K562 (cell line): ENCODE measurements around the gene PCDHGB2. TPM values are rescaled to one million over a fixed set of nuclear protein-coding genes. Genes with fewer than 3 reads are reported as not detected.

Source experiments
- C11orf30 ChIP-seq: fragments of 450-650 bp; IDR thresholded peaks from 2 replicates; pipeline ENCODE4 v1.6.1; 2016; ENCODE audit warnings: low read depth, mild to moderate bottlenecking
- CREB3L1 ChIP-seq: fragments of 450-650 bp; IDR thresholded peaks from 2 replicates; pipeline ENCODE4 v1.6.1; 2014; ENCODE audit warnings: low read depth, mild to moderate bottlenecking, moderate library complexity, borderline replicate concordance
- EP300 ChIP-seq: IDR thresholded peaks from 2 replicates; pipeline ENCODE4 v1.6.1; 2012; ENCODE audit warnings: low read length, improper control_type of control experiment
- JUNB ChIP-seq: fragments of 450-650 bp; formaldehyde crosslinking; conservative IDR thresholded peaks from 2 replicates; pipeline ENCODE4 v1.4.0; 2020; ENCODE audit warnings: mild to moderate bottlenecking
- KLF1 ChIP-seq: fragments of 450-650 bp; IDR thresholded peaks from 2 replicates; pipeline ENCODE4 v1.6.1; 2016; ENCODE audit warnings: missing genetic modification characterization, missing compliant biosample characterization
- MAX ChIP-seq: sonication (generic); formaldehyde crosslinking; IDR thresholded peaks from 2 replicates; pipeline ENCODE4 v1.9.0; 2022; ENCODE audit warnings: mild to moderate bottlenecking, missing genetic modification reagents
- MAZ ChIP-seq, 2 experiments: fragments of 450-650 bp in 1 of 2; sonication (generic) in 1 of 2; formaldehyde crosslinking; IDR thresholded peaks in 1 of 2; conservative IDR thresholded peaks in 1 of 2; 2 replicates each; pipeline versions ENCODE4 v1.4.0 to v1.5.0; 2020; ENCODE audit warnings: mild to moderate bottlenecking in 1 of 2, missing genetic modification reagents in 1 of 2
- NFE2L1 ChIP-seq: fragments of 450-650 bp; IDR thresholded peaks from 2 replicates; pipeline ENCODE4 v1.6.1; 2016; ENCODE audit warnings: missing genetic modification characterization, low read depth, mild to moderate bottlenecking, missing compliant biosample characterization, moderate library complexity, borderline replicate concordance
- TEAD1 ChIP-seq, 2 experiments: fragments of 450-650 bp in 1 of 2; sonication (generic) in 1 of 2; formaldehyde crosslinking; IDR thresholded peaks; 2 replicates each; pipeline versions ENCODE4 v1.4.0 to v1.8.0; 2020 to 2022; ENCODE audit warnings: mild to moderate bottlenecking in 2 of 2, missing genetic modification reagents in 1 of 2
- TFAP4 ChIP-seq: sonication (generic); formaldehyde crosslinking; IDR thresholded peaks from 2 replicates; pipeline ENCODE4 v1.8.0; 2022; ENCODE audit warnings: missing genetic modification reagents, mild to moderate bottlenecking, moderate library complexity, borderline replicate concordance
- TOE1 ChIP-seq, 2 experiments: fragments of 450-650 bp in 1 of 2; sonication (generic) in 1 of 2; formaldehyde crosslinking in 1 of 2; IDR thresholded peaks; 2 replicates each; pipeline versions ENCODE4 v1.7.1 to v1.8.0; 2016 to 2022; ENCODE audit warnings: borderline replicate concordance in 2 of 2, mild to moderate bottlenecking in 2 of 2, antibody characterized with exemption in 1 of 2, inconsistent platforms in 1 of 2, low read depth in 1 of 2, missing genetic modification reagents in 1 of 2, moderate library complexity in 1 of 2
- XRCC3 ChIP-seq: fragments of 450-650 bp; IDR thresholded peaks from 2 replicates; pipeline ENCODE4 v1.6.1; 2017; ENCODE audit warnings: mild to moderate bottlenecking, moderate library complexity
- ZC3H11A ChIP-seq: IDR thresholded peaks from 2 replicates; pipeline ENCODE4 v1.6.1; 2012; ENCODE audit warnings: low read depth, low read length, improper control_type of control experiment
- ZNF24 ChIP-seq: fragments of 450-650 bp; IDR thresholded peaks from 2 replicates; pipeline ENCODE4 v1.6.1; 2016
- polyA plus RNA-seq, 8 experiments: library from polyadenylated mRNA; depleted of rRNA in 4 of 8; stranded (reverse) in 5 of 8; unstranded in 3 of 8; fragments of >200 nt; fragmentation: Nextera tagmentation in 2 of 8; fragmentation: Illumina TruSeq in 1 of 8; extraction: Ambion mirVana in 2 of 8; extraction: Trizol in 1 of 8; gene quantifications; 2 replicates each; pipeline versions ENCODE4 v1.2.1 to v1.2.3, GENCODE V29; 2011 to 2014; ENCODE audit warnings: inconsistent platforms in 1 of 8, missing spikeins in 1 of 8
- total RNA-seq, 7 experiments: library from RNA; depleted of rRNA in 6 of 7; stranded (reverse); fragments of >200 nt in 6 of 7; fragmentation: Illumina TruSeq in 2 of 7; extraction: Trizol in 2 of 7; gene quantifications; 2 replicates each; pipeline versions ENCODE4 v1.2.1 to v1.2.3, GENCODE V29; 2011 to 2021; ENCODE audit warnings: low replicate concordance in 1 of 7

Gene PCDHGB2
- total and polyA plus RNA-seq, 9 of the 15 experiments (the other 6 are each of a cell fraction or from before 2014, with no cell fraction given) = 0.06 to 0.54 (median 0.29) TPM; not detected in 1

- TF ChIP-seq CREB3L1 (peak; percentile 82), TOE1 (IDR thresholded peaks at IDR 0.05; ENCODE audit: borderline replicate concordance) (peak; percentile 65), TOE1 (CRISPR knock-in tag; IDR thresholded peaks at IDR 0.05; ENCODE audit: borderline replicate concordance, low read depth) (no peak), ZNF24 (0 out of 2 replicates have a peak, but pooled peaks have one; percentile 36), TEAD1 (CRISPR knock-in tag; IDR thresholded peaks at IDR 0.05) (peak; percentile 51 to 52; a peak in 1 of 4 replicates), MAX (CRISPR knock-in tag) (peak; percentile 43; the same call in 1 of the 2 replicates), MAZ (CRISPR knock-in tag; conservative IDR thresholded peaks at IDR 0.05 in 1 of 2, IDR thresholded peaks at IDR 0.05 in 1 of 2) (peak; percentile 55 to 87; a peak in 2 of 4 replicates), XRCC3 (no peak), NFE2L1 (tag) (no peak), TFAP4 (peak; percentile 40; the same call in 1 of the 2 replicates), EP300 (no peak), KLF1 (tag) (peak; percentile 93), ZC3H11A (no peak), C11orf30 (peak; percentile 39), JUNB (CRISPR knock-in tag) (no peak)
Observed at GRCh38 chr5:141320225-141321169, 39.3 kb upstream of the PCDHGB2 start, which contains the start of gene TAF7 (continued).
